NAMALWA (cell line): Measurements from ENCODE around the gene AIF1L.
"Not testable (repeated sequence)": the region's sequence is repeated elsewhere in the genome, so short reads cannot be mapped to it uniquely, and the experiment has no call there.

Experiments
- DNase-seq: peaks from one replicate; pipeline ENCODE4 v3.0.0-alpha.2; 2015; ENCODE audit warnings: low spot score

The AIF1L gene

GRCh38 chr9:131121346-131121745 is 25.0 kb downstream of the AIF1L start:
- DNase-seq = no peak

- no peak for DNase-seq
Measured at GRCh38 chr9:131122158-131122557, 25.8 kb downstream of the AIF1L start.

- DNase-seq = no peak
Measured at GRCh38 chr9:131125038-131125287, 28.6 kb downstream of the AIF1L start.

GRCh38 chr9:131125288-131126058 is 29.1 kb downstream of the AIF1L start, which contains the start of gene NUP214:
Gene NUP214 (plus strand): TSS chr9:131125586. CDS start chr9:131125705, 119 bp downstream.
- peak; percentile 98 for DNase-seq

GRCh38 chr9:131126059-131126426 is 29.7 kb downstream of the AIF1L start:
- DNase-seq = no peak

DNA sequence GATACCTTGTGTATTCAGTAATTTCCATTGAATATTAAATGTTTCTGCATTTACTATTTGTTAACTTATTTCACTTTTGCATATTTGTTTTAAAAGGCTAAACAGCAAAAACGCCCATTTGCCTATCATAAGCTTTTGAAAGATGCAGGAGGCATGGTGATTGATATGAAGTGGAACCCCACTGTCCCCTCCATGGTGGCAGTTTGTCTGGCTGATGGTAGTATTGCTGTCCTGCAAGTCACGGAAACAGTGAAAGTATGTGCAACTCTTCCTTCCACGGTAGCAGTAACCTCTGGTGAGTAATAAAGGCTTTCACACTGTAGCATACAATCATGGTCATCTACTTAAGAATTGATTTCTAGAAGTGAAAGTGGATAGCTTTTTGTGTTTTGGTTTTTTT is 32.9 kb downstream of the AIF1L start:
- DNase-seq = no peak

DNA sequence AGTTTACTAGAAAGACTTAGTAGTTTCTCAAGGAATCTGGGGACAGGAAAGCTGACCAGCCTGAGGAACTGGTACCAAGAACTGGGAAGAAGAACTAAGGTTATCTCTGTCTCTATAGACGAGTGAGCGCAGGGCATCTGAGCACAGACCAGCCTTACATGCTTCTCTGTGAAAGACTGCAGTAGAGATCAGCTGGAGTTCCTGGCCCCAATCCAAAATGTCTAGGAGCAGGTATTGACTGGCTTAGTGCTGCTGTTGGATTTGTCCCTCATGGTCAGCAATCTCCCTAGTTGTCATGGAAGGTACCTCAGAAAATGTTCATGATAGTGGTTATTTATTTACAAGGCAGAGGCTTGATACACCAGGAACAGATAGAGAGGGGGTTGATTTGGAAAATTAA is 42.3 kb downstream of the AIF1L start:
- no peak for DNase-seq

- no peak for DNase-seq
Measured at GRCh38 chr9:131140112-131140511, 43.8 kb downstream of the AIF1L start.

DNA sequence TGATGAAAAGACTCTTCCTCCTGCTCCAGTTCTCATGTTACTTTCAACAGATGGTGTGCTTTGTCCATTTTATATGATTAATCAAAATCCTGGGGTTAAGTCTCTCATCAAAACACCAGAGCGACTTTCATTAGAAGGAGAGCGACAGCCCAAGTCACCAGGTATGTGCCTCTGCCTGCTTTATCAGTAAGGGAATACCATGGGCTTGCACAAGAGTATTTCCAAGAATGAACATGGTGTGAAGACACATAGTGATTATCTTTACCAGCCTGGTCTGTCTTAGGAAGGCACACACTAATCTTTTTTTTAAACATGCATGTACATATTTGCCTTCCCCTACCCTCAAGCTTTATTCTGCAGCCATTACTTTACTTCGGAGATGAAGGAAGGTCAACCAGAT is 44.2 kb downstream of the AIF1L start:
- no peak for DNase-seq

DNA sequence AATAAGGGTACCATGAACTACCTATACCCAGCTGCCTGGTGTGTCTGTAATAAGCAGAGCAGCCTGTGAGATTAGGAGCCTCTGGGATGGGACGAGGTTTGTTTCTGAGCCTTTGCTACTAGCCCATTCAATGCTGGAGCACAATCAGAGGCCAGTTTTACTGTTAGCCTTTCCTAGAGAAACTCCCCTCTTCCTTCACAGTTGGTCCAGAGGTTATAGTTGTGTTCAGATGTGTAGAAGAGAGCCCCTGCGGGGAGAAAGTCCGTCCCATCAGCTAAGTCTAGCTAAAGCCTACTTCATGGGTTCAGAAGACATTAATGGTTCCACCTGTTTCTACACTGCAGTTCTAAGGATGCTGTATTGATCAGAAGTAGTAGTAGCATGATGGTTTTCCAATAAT is 45.8 kb downstream of the AIF1L start:
- DNase-seq = no peak

DNA sequence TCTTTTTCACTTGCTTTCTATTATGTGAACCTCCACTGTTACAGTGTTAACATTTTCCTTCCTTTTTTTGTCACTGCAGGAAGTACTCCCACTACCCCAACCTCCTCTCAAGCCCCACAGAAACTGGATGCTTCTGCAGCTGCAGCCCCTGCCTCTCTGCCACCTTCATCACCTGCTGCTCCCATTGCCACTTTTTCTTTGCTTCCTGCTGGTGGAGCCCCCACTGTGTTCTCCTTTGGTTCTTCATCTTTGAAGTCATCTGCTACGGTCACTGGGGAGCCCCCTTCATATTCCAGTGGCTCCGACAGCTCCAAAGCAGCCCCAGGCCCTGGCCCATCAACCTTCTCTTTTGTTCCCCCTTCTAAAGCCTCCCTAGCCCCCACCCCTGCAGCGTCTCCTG is 47.9 kb downstream of the AIF1L start:
- no peak for DNase-seq

- DNase-seq = no peak
Measured at GRCh38 chr9:131145245-131145644, 48.9 kb downstream of the AIF1L start.

DNA sequence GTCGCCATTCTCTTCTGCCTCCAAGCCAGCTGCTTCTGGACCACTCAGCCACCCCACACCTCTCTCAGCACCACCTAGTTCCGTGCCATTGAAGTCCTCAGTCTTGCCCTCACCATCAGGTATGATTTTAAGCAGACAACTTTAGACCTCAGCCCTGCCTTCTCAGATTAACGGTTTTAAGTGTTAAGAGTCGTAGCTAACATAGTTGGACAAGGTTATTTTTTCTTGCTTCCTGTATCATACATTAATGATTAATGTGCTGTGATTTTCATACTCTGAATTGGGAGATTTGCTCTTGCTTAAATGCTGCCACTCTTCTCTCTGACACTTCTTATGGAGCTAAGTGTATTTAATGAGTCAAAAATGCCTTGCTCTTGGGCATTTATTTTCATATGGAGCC is 49.9 kb downstream of the AIF1L start:
- no peak for DNase-seq

DNA sequence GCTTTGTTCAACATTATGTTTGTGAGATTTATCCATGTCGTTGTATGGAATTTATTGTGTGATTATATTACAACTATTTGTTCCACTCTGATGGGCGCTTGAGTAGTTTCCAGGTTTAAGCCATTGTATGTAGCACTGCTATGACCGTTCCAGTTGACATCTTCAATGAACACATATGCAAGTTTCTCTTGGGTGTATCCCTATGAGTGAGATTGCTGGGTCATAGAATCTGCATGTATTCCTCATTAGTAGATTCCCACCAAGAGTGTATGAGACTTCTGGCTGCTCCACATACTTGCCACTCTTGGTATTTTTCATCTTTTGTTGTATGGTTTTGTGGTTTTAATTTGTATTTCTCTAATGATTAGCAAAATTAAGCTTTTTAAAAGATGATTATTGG is 51.9 kb downstream of the AIF1L start:
- DNase-seq = no peak

DNA sequence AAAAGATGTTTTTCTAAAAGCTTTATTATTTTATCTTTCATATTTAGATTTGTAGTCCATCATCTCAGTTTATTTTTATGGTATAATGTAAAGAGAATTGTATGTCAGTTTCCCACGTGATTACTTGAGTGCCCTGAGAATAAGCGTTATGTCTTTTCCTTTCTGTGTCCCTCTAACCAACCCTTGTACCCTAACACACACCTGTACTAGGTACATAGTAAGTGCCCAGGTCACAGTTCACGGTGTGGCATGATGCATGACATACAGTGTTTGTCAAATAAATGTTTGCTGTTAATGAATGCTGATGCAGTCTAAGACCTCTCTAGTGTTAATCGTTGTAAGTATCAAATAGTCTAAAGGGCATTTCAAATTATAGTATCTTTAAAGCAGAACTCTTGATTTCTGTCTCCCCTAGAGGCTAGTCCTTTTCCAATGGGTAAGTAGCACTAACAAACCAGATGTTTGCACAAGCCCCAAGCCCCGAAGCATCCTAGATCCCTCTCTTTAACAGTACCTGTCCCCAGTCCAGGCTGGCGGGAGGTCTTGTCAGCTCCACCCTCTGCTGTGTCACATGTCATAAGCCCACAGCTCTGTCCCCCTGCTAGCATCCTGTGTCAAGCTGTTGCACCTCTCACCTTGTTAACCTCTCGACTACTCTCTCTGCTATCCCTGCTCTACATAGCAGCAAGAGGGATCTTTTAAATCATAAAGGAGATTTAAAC is 52.8 kb downstream of the AIF1L start:
- no peak for DNase-seq

DNA sequence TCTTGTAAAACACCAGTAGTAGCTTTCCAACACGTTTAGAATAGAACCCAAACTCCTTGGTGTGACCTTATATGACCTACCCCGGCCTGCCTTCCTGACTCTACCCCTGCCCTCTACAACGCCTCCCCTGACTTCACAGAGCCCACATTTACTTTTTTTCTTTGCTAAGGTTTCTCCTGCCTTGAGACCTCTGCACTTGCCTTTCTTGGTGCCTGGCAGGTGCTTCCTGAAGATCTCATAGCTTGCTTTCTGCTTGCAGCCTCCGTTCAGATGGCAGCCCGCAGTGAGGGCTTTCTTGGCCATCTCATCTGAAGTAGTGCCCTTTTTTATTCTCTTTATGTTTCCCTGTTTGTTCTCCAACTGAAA is 53.3 kb downstream of the AIF1L start:
- DNase-seq = no peak

DNA sequence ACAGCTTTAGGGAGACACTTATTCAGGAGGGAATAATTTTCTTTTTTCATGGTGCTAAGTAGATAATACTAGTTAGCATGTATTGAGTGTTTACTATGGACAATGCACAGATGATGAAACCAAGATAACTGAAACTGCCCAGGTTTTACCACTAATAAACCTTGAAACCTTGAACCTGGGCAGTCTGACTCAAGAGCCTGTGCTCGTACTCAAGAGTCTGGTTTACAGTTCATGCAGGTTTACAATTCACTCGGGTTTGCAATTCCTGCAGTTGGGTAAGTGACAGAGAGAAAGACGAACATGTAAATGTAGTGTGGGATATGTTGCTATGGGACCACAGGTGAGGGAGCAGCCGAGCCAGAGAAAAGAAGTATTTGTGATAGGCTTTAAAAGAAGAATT is 57.3 kb downstream of the AIF1L start:
- no peak for DNase-seq

DNA sequence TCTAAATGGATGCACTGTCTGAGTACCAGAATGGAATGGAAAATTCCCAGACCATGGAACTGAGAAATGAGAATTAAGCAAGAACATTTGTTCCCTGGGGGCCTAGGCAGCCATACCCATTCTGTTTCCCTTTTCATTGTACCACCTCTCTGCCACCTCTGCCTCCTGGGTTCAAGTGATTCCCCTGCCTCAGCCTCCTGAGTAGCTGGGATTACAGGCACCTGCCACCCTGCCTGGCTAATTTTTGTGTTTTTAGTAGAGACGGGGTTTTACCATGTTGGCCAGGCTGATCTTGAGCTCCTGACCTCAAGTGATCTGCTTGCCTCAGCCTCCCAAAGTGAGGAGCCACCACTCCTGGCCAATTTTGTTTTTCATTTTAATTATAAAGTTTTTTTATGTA is 62.3 kb downstream of the AIF1L start:
- not testable (repeated sequence) for DNase-seq

- DNase-seq = no peak
Measured at GRCh38 chr9:131160416-131161112, 64.2 kb downstream of the AIF1L start.

DNA sequence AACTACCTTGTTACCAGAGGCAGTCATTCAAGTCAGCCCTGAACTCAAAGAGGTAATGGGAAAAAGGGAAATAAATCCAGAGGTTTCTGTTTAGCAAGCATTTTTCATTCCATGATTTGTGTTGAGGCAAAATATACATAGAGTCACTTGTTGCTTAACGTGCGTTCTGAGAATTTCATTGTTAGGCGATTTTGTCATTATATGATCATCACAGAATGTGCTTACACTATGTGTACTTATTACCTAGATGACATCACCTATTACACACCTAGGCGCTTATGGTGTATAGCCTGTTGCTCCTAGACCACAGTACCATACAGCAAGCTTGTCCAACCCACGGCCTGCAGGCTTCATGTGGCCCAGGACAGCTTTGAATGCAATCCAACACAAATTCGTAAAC is 65.3 kb downstream of the AIF1L start:
- no peak for DNase-seq

- no peak for DNase-seq
Measured at GRCh38 chr9:131162886-131163285, 66.6 kb downstream of the AIF1L start.

GRCh38 chr9:131165523-131165922 is 69.2 kb downstream of the AIF1L start:
- no peak for DNase-seq

GRCh38 chr9:131167146-131167692 is 70.9 kb downstream of the AIF1L start:
- no peak for DNase-seq
